C4-2B (cell line): ENCODE measurements around the gene RBM14.

Source experiments
- H3K27ac ChIP-seq: fragments of 450-650 bp; 2 replicates; pipeline ENCODE4 v1.5.1; 2017
- CTCF ChIP-seq: fragments of 450-650 bp; conservative IDR thresholded peaks from 2 replicates; pipeline ENCODE4 v1.5.1; 2017; ENCODE audit warnings: mild to moderate bottlenecking
- ZFX ChIP-seq: fragments of 450-650 bp; IDR thresholded peaks from 2 replicates; pipeline ENCODE4 v1.6.1; 2017

RBM14 gene

GRCh38 chr11:66592457-66593302 is 23.8 kb upstream of the RBM14 start, which contains the start of the genes CCDC87 and CCS:
Gene CCDC87, minus strand, starts transcription at chr11:66593063. Its CDS starts 48 bp downstream, at chr11:66593015.
Gene CCS, plus strand, starts transcription at chr11:66593185. Its CDS starts 77 bp downstream, at chr11:66593262.
- TF ChIP-seq CTCF (peak; percentile 85), ZFX (no peak)
- H3K27ac ChIP-seq, result peak within 1 kb of the TSS; percentile 78

GRCh38 chr11:66593303-66593635 is 23.2 kb upstream of the RBM14 start:
- TF ChIP-seq CTCF, result no peak
- peak; percentile 46; the same call in 1 of the 2 replicates for TF ChIP-seq ZFX
- peak overlapping the region; percentile 78 for H3K27ac ChIP-seq

- TF ChIP-seq ZFX (no peak), CTCF (no peak)
- peak overlapping the region; percentile 78 for H3K27ac ChIP-seq
Observed at GRCh38 chr11:66593650-66594049, 22.8 kb upstream of the RBM14 start.

GRCh38 chr11:66595245-66595904 is 21.1 kb upstream of the RBM14 start:
- H3K27ac ChIP-seq, result no peak overlapping the region
- TF ChIP-seq CTCF, result no peak
- no peak for TF ChIP-seq ZFX

- no peak overlapping the region for H3K27ac ChIP-seq
- TF ChIP-seq CTCF (no peak), ZFX (no peak)
Observed at GRCh38 chr11:66598993-66599392, 17.4 kb upstream of the RBM14 start.

- no peak overlapping the region for H3K27ac ChIP-seq
- TF ChIP-seq CTCF (no peak), ZFX (no peak)
Observed at GRCh38 chr11:66600219-66600618, 16.2 kb upstream of the RBM14 start.

GRCh38 chr11:66600631-66601233 is 15.7 kb upstream of the RBM14 start:
- no peak for TF ChIP-seq ZFX
- TF ChIP-seq CTCF, result no peak
- H3K27ac ChIP-seq, result no peak overlapping the region
